ENCODE measurements around the gene UGT1A8. TPM values are rescaled to one million over a fixed set of nuclear protein-coding genes. Genes with fewer than 3 reads are reported as not detected.

Gene UGT1A8
- total RNA-seq, 2 experiments from 2014 or later: not detected

DNA sequence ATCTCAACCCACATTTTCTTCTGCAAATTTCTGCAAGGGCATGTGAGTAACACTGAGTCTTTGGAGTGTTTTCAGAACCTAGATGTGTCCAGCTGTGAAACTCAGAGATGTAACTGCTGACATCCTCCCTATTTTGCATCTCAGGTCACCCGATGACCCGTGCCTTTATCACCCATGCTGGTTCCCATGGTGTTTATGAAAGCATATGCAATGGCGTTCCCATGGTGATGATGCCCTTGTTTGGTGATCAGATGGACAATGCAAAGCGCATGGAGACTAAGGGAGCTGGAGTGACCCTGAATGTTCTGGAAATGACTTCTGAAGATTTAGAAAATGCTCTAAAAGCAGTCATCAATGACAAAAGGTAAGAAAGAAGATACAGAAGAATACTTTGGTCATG, 150.6 kb downstream of the UGT1A8 start:
- no peak overlapping the region for H3K4me3 Mint-ChIP-seq

DNA sequence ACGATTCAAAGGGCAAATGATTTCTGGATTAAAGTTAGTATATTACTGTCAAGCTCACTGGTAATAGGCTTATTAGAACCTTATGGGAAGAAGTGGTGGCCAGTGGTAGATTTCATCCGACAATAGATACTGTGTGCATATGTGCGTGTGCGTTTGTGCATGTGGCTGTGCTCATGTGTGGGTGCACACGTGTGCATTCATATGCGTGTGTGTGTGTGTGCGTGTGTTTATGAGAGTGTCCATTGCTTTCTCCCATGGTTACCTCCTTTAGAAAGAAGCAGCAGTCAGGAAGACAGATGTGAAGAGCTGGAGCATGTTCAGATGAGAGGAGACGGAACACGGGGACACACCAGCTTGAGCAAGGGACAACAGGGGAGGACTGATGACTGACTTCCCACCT, 151.8 kb downstream of the UGT1A8 start:
- DNase-seq: no peak
- CTCF ChIA-PET: no interaction called here

More for the DNA sequence above, 150.6 kb downstream of the UGT1A8 start:
- Mint-ChIP-seq H3K27me3 (ENCODE audit: low read depth) (peaks cover 11% of the 10 kb centered on the region), H3K27ac (no peak overlapping the region), H3K4me1 (ENCODE audit: low read depth) (no peaks in the 10 kb centered on the region), H3K36me3 (ENCODE audit: low read depth) (no peaks in the 10 kb centered on the region), H3K9me3 (no peaks in the 10 kb centered on the region)
- no peak for DNase-seq
- intact Hi-C loops (cut with micrococcal nuclease): no loop called here
- CTCF ChIA-PET: no interaction called here

DNA sequence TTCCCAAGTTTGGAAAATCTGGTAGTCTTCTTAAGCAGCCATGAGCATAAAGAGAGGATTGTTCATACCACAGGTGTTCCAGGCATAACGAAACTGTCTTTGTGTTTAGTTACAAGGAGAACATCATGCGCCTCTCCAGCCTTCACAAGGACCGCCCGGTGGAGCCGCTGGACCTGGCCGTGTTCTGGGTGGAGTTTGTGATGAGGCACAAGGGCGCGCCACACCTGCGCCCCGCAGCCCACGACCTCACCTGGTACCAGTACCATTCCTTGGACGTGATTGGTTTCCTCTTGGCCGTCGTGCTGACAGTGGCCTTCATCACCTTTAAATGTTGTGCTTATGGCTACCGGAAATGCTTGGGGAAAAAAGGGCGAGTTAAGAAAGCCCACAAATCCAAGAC, 154.7 kb downstream of the UGT1A8 start:
- peaks cover 7% of the 10 kb centered on the region for H3K9me3 Mint-ChIP-seq
- H3K36me3 Mint-ChIP-seq (ENCODE audit: low read depth): no peaks in the 10 kb centered on the region
- intact Hi-C loops (cut with micrococcal nuclease): no loop called here
- CTCF ChIA-PET: no interaction called here
- H3K27me3 Mint-ChIP-seq (ENCODE audit: low read depth): peaks cover 10% of the 10 kb centered on the region
- no peak for DNase-seq
- H3K4me1 Mint-ChIP-seq (ENCODE audit: low read depth): no peaks in the 10 kb centered on the region
- H3K4me3 Mint-ChIP-seq: no peak overlapping the region
- no peak overlapping the region for H3K27ac Mint-ChIP-seq

More for the DNA sequence above, 151.8 kb downstream of the UGT1A8 start:
- Mint-ChIP-seq H3K4me1 (ENCODE audit: low read depth) (no peaks in the 10 kb centered on the region), H3K36me3 (ENCODE audit: low read depth) (no peaks in the 10 kb centered on the region), H3K27ac (no peak overlapping the region), H3K27me3 (ENCODE audit: low read depth) (peaks cover 11% of the 10 kb centered on the region), H3K9me3 (no peaks in the 10 kb centered on the region), H3K4me3 (no peak overlapping the region)
- intact Hi-C loops (cut with micrococcal nuclease): no loop called here

DNA sequence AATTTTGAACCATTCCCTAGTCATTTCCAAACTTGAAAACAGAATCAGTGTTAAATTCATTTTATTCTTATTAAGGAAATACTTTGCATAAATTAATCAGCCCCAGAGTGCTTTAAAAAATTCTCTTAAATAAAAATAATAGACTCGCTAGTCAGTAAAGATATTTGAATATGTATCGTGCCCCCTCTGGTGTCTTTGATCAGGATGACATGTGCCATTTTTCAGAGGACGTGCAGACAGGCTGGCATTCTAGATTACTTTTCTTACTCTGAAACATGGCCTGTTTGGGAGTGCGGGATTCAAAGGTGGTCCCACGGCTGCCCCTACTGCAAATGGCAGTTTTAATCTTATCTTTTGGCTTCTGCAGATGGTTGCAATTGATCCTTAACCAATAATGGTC, 155.2 kb downstream of the UGT1A8 start:
- intact Hi-C loops (cut with micrococcal nuclease): no loop called here
- DNase-seq: no peak
- Mint-ChIP-seq H3K27ac (no peak overlapping the region), H3K27me3 (ENCODE audit: low read depth) (peaks cover 7% of the 10 kb centered on the region), H3K4me3 (no peak overlapping the region), H3K9me3 (peaks cover 9% of the 10 kb centered on the region), H3K36me3 (ENCODE audit: low read depth) (no peaks in the 10 kb centered on the region), H3K4me1 (ENCODE audit: low read depth) (no peaks in the 10 kb centered on the region)
- CTCF ChIA-PET: no interaction called here

GRCh38 chr2:233773854-233774253, 156.4 kb downstream of the UGT1A8 start:
- CTCF ChIA-PET: interaction anchor here (0.6 kb wide), 1 partner anchor 1520 kb away, joined by 4 read pairs; no protein-coding TSS in a partner anchor
- Mint-ChIP-seq H3K9me3 (peaks cover 9% of the 10 kb centered on the region), H3K4me1 (ENCODE audit: low read depth) (no peaks in the 10 kb centered on the region)

GRCh38 chr2:233775414-233775813, 158.0 kb downstream of the UGT1A8 start:
- H3K9me3 Mint-ChIP-seq: peaks cover 9% of the 10 kb centered on the region
- no peaks in the 10 kb centered on the region for H3K36me3 Mint-ChIP-seq (ENCODE audit: low read depth)
- no peak for DNase-seq
- no peak overlapping the region for H3K27ac Mint-ChIP-seq
- CTCF ChIA-PET: no interaction called here
- H3K4me1 Mint-ChIP-seq (ENCODE audit: low read depth): no peaks in the 10 kb centered on the region
- H3K27me3 Mint-ChIP-seq (ENCODE audit: low read depth): peaks cover 3% of the 10 kb centered on the region
- intact Hi-C loops (cut with micrococcal nuclease): no loop called here
- H3K4me3 Mint-ChIP-seq: no peak overlapping the region

More at GRCh38 chr2:233773854-233774253, 156.4 kb downstream of the UGT1A8 start:
- no peak for DNase-seq
- Mint-ChIP-seq H3K27me3 (ENCODE audit: low read depth) (peaks cover 5% of the 10 kb centered on the region), H3K36me3 (ENCODE audit: low read depth) (no peaks in the 10 kb centered on the region), H3K27ac (no peak overlapping the region), H3K4me3 (no peak overlapping the region)
- intact Hi-C loops (cut with micrococcal nuclease): no loop called here

GRCh38 chr2:233778030-233778429, 160.6 kb downstream of the UGT1A8 start, which contains the start of gene MROH2A:
TSS of gene MROH2A (plus strand) at chr2:233778330. CDS start at chr2:233779359, 1,029 bp downstream.
- Mint-ChIP-seq H3K36me3 (ENCODE audit: low read depth) (no peaks in the 10 kb centered on the region), H3K27ac (no peak within 1 kb of the TSS), H3K4me1 (ENCODE audit: low read depth) (no peaks in the 10 kb centered on the region), H3K9me3 (peaks cover 9% of the 10 kb centered on the region), H3K4me3 (no peak within 1 kb of the TSS), H3K27me3 (ENCODE audit: low read depth) (peaks cover 7% of the 10 kb centered on the region)
- CTCF ChIA-PET: no interaction called here
- intact Hi-C loops (cut with micrococcal nuclease): no loop called here
- DNase-seq: no peak

DNA sequence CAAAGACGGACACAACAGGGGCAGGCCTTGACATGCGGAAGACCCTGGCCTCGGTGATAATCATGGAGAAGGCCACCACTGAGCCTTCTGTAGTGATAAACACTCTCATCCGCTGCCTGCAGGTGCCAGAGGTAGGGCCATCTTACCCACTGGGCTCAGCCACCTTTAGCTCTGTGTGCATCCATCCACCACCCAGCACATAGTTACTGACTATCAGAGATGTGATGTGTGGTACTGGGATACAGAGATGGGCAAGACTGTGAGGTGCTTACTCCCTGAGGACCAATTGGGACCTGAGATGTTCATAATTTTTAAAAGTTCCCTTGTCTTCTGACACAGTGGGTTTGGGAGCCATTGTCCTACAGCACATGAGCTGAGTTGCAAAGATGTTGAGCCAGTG, 162.3 kb downstream of the UGT1A8 start:
- DNase-seq: no peak
- peaks cover 9% of the 10 kb centered on the region for H3K9me3 Mint-ChIP-seq
- no peaks in the 10 kb centered on the region for H3K36me3 Mint-ChIP-seq (ENCODE audit: low read depth)
- intact Hi-C loops (cut with micrococcal nuclease): no loop called here
- CTCF ChIA-PET: no interaction called here
- H3K4me1 Mint-ChIP-seq (ENCODE audit: low read depth): no peaks in the 10 kb centered on the region
- no peak overlapping the region for H3K27ac Mint-ChIP-seq
- no peak overlapping the region for H3K4me3 Mint-ChIP-seq
- peaks cover 7% of the 10 kb centered on the region for H3K27me3 Mint-ChIP-seq (ENCODE audit: low read depth)

DNA sequence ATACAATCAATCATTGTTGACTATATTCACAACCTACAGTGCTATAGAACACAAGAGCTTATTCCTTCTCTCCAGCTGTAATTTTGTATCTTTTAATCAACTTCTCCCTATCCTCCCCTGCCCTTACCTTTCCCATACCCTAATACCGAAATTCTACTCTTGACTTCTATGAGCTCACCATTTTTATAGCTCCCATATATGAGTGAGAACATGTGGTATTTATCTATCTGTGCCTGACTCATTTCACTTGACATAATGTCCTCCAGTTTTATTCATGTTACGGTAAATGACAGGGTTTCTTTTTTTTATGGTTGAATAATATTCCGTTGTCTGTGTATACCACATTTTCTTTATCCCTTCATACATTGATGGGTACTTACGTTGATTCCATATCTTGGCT, 163.3 kb downstream of the UGT1A8 start:
- Mint-ChIP-seq H3K27me3 (ENCODE audit: low read depth) (peaks cover 6% of the 10 kb centered on the region), H3K9me3 (peaks cover 9% of the 10 kb centered on the region)
- intact Hi-C loops (cut with micrococcal nuclease): no loop called here

GRCh38 chr2:233789554-233789953, 172.1 kb downstream of the UGT1A8 start:
- intact Hi-C loops (cut with micrococcal nuclease): no loop called here
- Mint-ChIP-seq H3K36me3 (ENCODE audit: low read depth) (no peaks in the 10 kb centered on the region), H3K4me3 (no peak overlapping the region), H3K4me1 (ENCODE audit: low read depth) (no peaks in the 10 kb centered on the region), H3K27me3 (ENCODE audit: low read depth) (peaks cover 6% of the 10 kb centered on the region), H3K9me3 (peaks cover 7% of the 10 kb centered on the region), H3K27ac (no peak overlapping the region)
- CTCF ChIA-PET: no interaction called here
- DNase-seq: no peak

More for the DNA sequence above, 163.3 kb downstream of the UGT1A8 start:
- no peaks in the 10 kb centered on the region for H3K4me1 Mint-ChIP-seq (ENCODE audit: low read depth)
- DNase-seq: no peak
- H3K36me3 Mint-ChIP-seq (ENCODE audit: low read depth): no peaks in the 10 kb centered on the region
- H3K27ac Mint-ChIP-seq: no peak overlapping the region
- H3K4me3 Mint-ChIP-seq: no peak overlapping the region
- CTCF ChIA-PET: no interaction called here

GRCh38 chr2:233791151-233791882, 173.9 kb downstream of the UGT1A8 start:
- CTCF ChIA-PET: interaction anchor here (1.3 kb wide), 1 partner anchor 80 kb away, joined by 3 read pairs; no protein-coding TSS in a partner anchor
- Mint-ChIP-seq H3K4me1 (ENCODE audit: low read depth) (no peaks in the 10 kb centered on the region), H3K9me3 (peaks cover 1% of the 10 kb centered on the region), H3K36me3 (ENCODE audit: low read depth) (no peaks in the 10 kb centered on the region), H3K4me3 (no peak overlapping the region), H3K27me3 (ENCODE audit: low read depth) (no peaks in the 10 kb centered on the region), H3K27ac (no peak overlapping the region)
- DNase-seq: no peak
- intact Hi-C loops (cut with micrococcal nuclease): no loop called here

DNA sequence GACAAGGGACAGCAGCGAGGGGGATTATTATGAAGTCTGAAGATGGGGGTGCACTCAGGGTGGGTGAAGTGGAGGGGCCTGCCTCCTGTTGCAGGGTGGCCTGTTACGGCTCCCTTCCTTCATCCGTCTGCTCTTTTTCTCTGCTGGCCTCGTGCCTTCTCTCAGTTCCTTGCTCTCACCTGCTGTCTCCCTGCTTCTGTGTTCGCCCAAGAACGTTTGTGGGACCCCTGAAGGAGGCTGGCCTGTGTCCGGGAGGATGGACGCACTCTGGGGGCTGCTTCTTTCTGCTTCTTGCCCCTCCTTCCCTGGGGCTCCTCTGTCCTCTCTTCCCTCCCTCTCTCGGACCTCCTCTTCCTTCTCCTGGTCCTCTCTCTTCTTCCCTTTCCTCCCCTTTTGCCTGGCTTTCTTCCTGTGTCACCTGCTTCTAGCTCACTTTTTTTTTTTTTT, 174.5 kb downstream of the UGT1A8 start:
- no peak for DNase-seq
- Mint-ChIP-seq H3K27me3 (ENCODE audit: low read depth) (no peaks in the 10 kb centered on the region), H3K9me3 (no peaks in the 10 kb centered on the region), H3K4me1 (ENCODE audit: low read depth) (no peaks in the 10 kb centered on the region), H3K27ac (no peak overlapping the region), H3K36me3 (ENCODE audit: low read depth) (no peaks in the 10 kb centered on the region), H3K4me3 (no peak overlapping the region)
- intact Hi-C loops (cut with micrococcal nuclease): no loop called here
- CTCF ChIA-PET: no interaction called here

GRCh38 chr2:233792720-233793119, 175.3 kb downstream of the UGT1A8 start:
- Mint-ChIP-seq H3K27ac (no peak overlapping the region), H3K4me1 (ENCODE audit: low read depth) (no peaks in the 10 kb centered on the region), H3K4me3 (no peak overlapping the region), H3K36me3 (ENCODE audit: low read depth) (no peaks in the 10 kb centered on the region), H3K9me3 (no peaks in the 10 kb centered on the region), H3K27me3 (ENCODE audit: low read depth) (no peaks in the 10 kb centered on the region)
- intact Hi-C loops (cut with micrococcal nuclease): no loop called here
- CTCF ChIA-PET: no interaction called here
- DNase-seq: no peak

Measured in activated naive CD4-positive, alpha-beta T cell treated with anti-CD3 and anti-CD28 coated beads for 36 hours (primary cell).